HepG2 (cell line): ENCODE data around the gene GGA3. TPM values are rescaled to one million over a fixed set of nuclear protein-coding genes. Genes with fewer than 3 reads are reported as not detected.

Experiments used
- BATF2 ChIP-seq: sonication (generic); formaldehyde crosslinking; IDR thresholded peaks from 2 replicates; pipeline ENCODE4 v1.8.0; 2022; ENCODE audit warnings: mild to moderate bottlenecking, missing genetic modification reagents, moderate library complexity
- DDIT3 ChIP-seq: sonication (generic); formaldehyde crosslinking; IDR thresholded peaks from 2 replicates; pipeline ENCODE4 v1.4.0; 2020; ENCODE audit warnings: mild to moderate bottlenecking, missing genetic modification reagents
- EED ChIP-seq: sonication (generic); formaldehyde crosslinking; IDR thresholded peaks from 2 replicates; pipeline ENCODE4 v1.5.0; 2020; ENCODE audit warnings: mild to moderate bottlenecking, missing genetic modification reagents
- IKZF4 ChIP-seq: sonication (generic); formaldehyde crosslinking; IDR thresholded peaks from 2 replicates; pipeline ENCODE4 v1.5.1; 2020; ENCODE audit warnings: borderline replicate concordance, mild to moderate bottlenecking, low read depth, missing genetic modification reagents; ENCODE audit errors: not compliant biosample characterization
- NFKB2 ChIP-seq: sonication (generic); formaldehyde crosslinking; IDR thresholded peaks from 2 replicates; pipeline ENCODE4 v1.4.0; 2020; ENCODE audit warnings: missing genetic modification reagents, borderline replicate concordance
- POLR2AphosphoS5 ChIP-seq: IDR thresholded peaks from 2 replicates; pipeline ENCODE4 v1.6.1; 2012; ENCODE audit warnings: low read depth, low read length
- SMAD9 ChIP-seq: sonication (generic); formaldehyde crosslinking; IDR thresholded peaks from 2 replicates; pipeline ENCODE4 v1.5.1; 2020; ENCODE audit warnings: mild to moderate bottlenecking, missing genetic modification reagents
- SNAI1 ChIP-seq: sonication (generic); formaldehyde crosslinking; IDR thresholded peaks from 2 replicates; pipeline ENCODE4 v1.5.0; 2020; ENCODE audit warnings: mild to moderate bottlenecking, missing genetic modification reagents, borderline replicate concordance
- SOX6 ChIP-seq, 2 experiments: fragments of 450-650 bp in 1 of 2; sonication (generic) in 1 of 2; formaldehyde crosslinking in 1 of 2; IDR thresholded peaks; 2 replicates each; pipeline versions ENCODE4 v1.4.0 to v1.6.1; 2017 to 2020; ENCODE audit warnings: antibody characterized with exemption in 1 of 2, mild to moderate bottlenecking in 1 of 2, missing genetic modification reagents in 1 of 2
- TEAD2 ChIP-seq: sonication (generic); formaldehyde crosslinking; IDR thresholded peaks from 2 replicates; pipeline ENCODE4 v1.9.0; 2021; ENCODE audit warnings: missing genetic modification reagents
- ZBTB14 ChIP-seq: sonication (generic); formaldehyde crosslinking; IDR thresholded peaks from 2 replicates; pipeline ENCODE4 v1.4.0; 2020; ENCODE audit warnings: missing genetic modification reagents
- ZKSCAN8 ChIP-seq: IDR thresholded peaks from 2 replicates; pipeline ENCODE4 v1.6.1; 2016; ENCODE audit warnings: borderline replicate concordance, missing genetic modification reagents, missing compliant biosample characterization
- ZNF337 ChIP-seq: sonication (generic); formaldehyde crosslinking; IDR thresholded peaks from 2 replicates; pipeline ENCODE4 v1.5.1; 2020; ENCODE audit warnings: missing genetic modification reagents, low read depth, mild to moderate bottlenecking, borderline replicate concordance
- ZNF350 ChIP-seq: sonication (generic); formaldehyde crosslinking; IDR thresholded peaks from 2 replicates; pipeline ENCODE4 v1.4.0; 2020; ENCODE audit warnings: mild to moderate bottlenecking, low read depth, missing genetic modification reagents, borderline replicate concordance
- ZNF367 ChIP-seq: sonication (generic); formaldehyde crosslinking; IDR thresholded peaks from 2 replicates; pipeline ENCODE4 v1.4.0; 2020; ENCODE audit warnings: missing genetic modification reagents, borderline replicate concordance
- ZNF644 ChIP-seq: IDR thresholded peaks from 2 replicates; pipeline ENCODE4 v1.6.1; 2016; ENCODE audit warnings: low read depth
- ZSCAN21 ChIP-seq: sonication (generic); formaldehyde crosslinking; IDR thresholded peaks from 2 replicates; pipeline ENCODE4 v1.8.0; 2022; ENCODE audit warnings: mild to moderate bottlenecking, missing genetic modification reagents, moderate library complexity, borderline replicate concordance
- polyA plus RNA-seq, 8 experiments: library from polyadenylated mRNA; depleted of rRNA in 3 of 8; stranded (reverse) in 7 of 8; unstranded in 1 of 8; fragments of >200 nt; fragmentation: Illumina TruSeq in 4 of 8; extraction: Trizol in 4 of 8; gene quantifications; 2 replicates each; pipeline versions ENCODE4 v1.2.1 to v1.2.3, GENCODE V29; 2011 to 2016; ENCODE audit warnings: low read depth in 4 of 8, missing spikeins in 1 of 8, mixed read lengths in 1 of 8; ENCODE audit not compliant: insufficient read depth in 1 of 8
- total RNA-seq, 5 experiments: library from RNA; depleted of rRNA; stranded (reverse); fragments of >200 nt; fragmentation: Illumina TruSeq; extraction: Trizol; gene quantifications; 2 replicates each; pipeline ENCODE4 v1.2.3, GENCODE V29; 2016; ENCODE audit warnings: low read depth in 1 of 5
- TF ChIP-seq, protein P1 (sequence below): sonication (generic); formaldehyde crosslinking; IDR thresholded peaks from 2 replicates; pipeline ENCODE4 v1.4.0; 2020; ENCODE audit warnings: missing genetic modification reagents
- TF ChIP-seq, protein P2 (sequence below): sonication (generic); formaldehyde crosslinking; IDR thresholded peaks from 2 replicates; pipeline ENCODE4 v1.4.0; 2020; ENCODE audit warnings: mild to moderate bottlenecking, missing genetic modification reagents

Gene GGA3
- total and polyA plus RNA-seq, 2 of the 13 experiments (the other 11 are each of a cell fraction or from before 2014, with no cell fraction given) = 28.4 to 43.7 TPM

- TF ChIP-seq SOX6 (IDR thresholded peaks at IDR 0.05) (no peak), SOX6 (CRISPR knock-in tag; IDR thresholded peaks at IDR 0.05) (peak; percentile 95), SNAI1 (CRISPR knock-in tag) (no peak), TEAD2 (CRISPR knock-in tag) (no peak), ZKSCAN8 (CRISPR knock-in tag) (peak; percentile 94), ZBTB14 (0 out of 2 replicates have a peak, but pooled peaks have one; percentile 0), ZNF367 (CRISPR knock-in tag) (no peak), EED (no peak), DDIT3 (CRISPR knock-in tag) (no peak), ZNF644 (CRISPR knock-in tag) (peak; percentile 96), BATF2 (CRISPR knock-in tag) (no peak), ZNF337 (CRISPR knock-in tag) (no peak), IKZF4 (CRISPR knock-in tag) (no peak), SMAD9 (CRISPR knock-in tag) (no peak), ZSCAN21 (peak; percentile 42; the same call in 1 of the 2 replicates), ZNF350 (CRISPR knock-in tag) (peak; percentile 54; the same call in 1 of the 2 replicates), NFKB2 (CRISPR knock-in tag) (no peak), POLR2AphosphoS5 (peak; percentile 93)
- TF ChIP-seq, protein P1, sequence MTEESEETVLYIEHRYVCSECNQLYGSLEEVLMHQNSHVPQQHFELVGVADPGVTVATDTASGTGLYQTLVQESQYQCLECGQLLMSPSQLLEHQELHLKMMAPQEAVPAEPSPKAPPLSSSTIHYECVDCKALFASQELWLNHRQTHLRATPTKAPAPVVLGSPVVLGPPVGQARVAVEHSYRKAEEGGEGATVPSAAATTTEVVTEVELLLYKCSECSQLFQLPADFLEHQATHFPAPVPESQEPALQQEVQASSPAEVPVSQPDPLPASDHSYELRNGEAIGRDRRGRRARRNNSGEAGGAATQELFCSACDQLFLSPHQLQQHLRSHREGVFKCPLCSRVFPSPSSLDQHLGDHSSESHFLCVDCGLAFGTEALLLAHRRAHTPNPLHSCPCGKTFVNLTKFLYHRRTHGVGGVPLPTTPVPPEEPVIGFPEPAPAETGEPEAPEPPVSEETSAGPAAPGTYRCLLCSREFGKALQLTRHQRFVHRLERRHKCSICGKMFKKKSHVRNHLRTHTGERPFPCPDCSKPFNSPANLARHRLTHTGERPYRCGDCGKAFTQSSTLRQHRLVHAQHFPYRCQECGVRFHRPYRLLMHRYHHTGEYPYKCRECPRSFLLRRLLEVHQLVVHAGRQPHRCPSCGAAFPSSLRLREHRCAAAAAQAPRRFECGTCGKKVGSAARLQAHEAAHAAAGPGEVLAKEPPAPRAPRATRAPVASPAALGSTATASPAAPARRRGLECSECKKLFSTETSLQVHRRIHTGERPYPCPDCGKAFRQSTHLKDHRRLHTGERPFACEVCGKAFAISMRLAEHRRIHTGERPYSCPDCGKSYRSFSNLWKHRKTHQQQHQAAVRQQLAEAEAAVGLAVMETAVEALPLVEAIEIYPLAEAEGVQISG (CRISPR knock-in tag) = peak; percentile 65
- TF ChIP-seq, protein P2, sequence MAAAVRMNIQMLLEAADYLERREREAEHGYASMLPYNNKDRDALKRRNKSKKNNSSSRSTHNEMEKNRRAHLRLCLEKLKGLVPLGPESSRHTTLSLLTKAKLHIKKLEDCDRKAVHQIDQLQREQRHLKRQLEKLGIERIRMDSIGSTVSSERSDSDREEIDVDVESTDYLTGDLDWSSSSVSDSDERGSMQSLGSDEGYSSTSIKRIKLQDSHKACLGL (CRISPR knock-in tag) = no peak
These were observed 34.1 kb upstream of the GGA3 start (continued) for GRCh38 chr17:75295201-75296158.
